WTC11 (cell line): ENCODE data around the gene TLE2. TPM values are rescaled to one million over a fixed set of nuclear protein-coding genes. Genes with fewer than 3 reads are reported as not detected.
"Not testable (repeated sequence)": the region's sequence is repeated elsewhere in the genome, so short reads cannot be mapped to it uniquely, and the experiment has no call there.

Experiments used
- ATAC-seq: fragments of 200-7000 bp; cut with Tn5 transposase; 2 replicates; pipeline ENCODE4 v1.10.0; 2021; ENCODE audit warnings: mild to moderate bottlenecking, moderate library complexity
- CTCF ChIA-PET: fragments of 300-600 bp; sonication (Branson Sonifier 250); formaldehyde crosslinking; loops from one replicate; lab custom pipeline; 2021; ENCODE audit warnings: antibody characterized with exemption; lab: Charles Lee
- POLR2A ChIA-PET: fragments of 350-600 bp; sonication (Branson Sonifier 250); formaldehyde crosslinking; loops from one replicate; lab custom pipeline; 2021; ENCODE audit warnings: antibody characterized with exemption; lab: Charles Lee
- DNase-seq: peaks from one replicate; pipeline ENCODE4 v3.0.0; 2021; ENCODE audit warnings: low spot score
- H3K27ac Mint-ChIP-seq: 2 replicates; pipeline ENCODE4 v1.8.0; 2021; ENCODE audit warnings: mixed read lengths
- H3K27me3 Mint-ChIP-seq: 2 replicates; pipeline ENCODE4 v1.8.0; 2021; ENCODE audit warnings: low read depth, mild to moderate bottlenecking, moderate library complexity, mixed read lengths
- H3K36me3 Mint-ChIP-seq: 2 replicates; pipeline ENCODE4 v1.8.0; 2021; ENCODE audit warnings: mixed read lengths
- H3K4me1 Mint-ChIP-seq: 2 replicates; pipeline ENCODE4 v1.8.0; 2022; ENCODE audit warnings: mixed read lengths
- H3K4me3 Mint-ChIP-seq: 2 replicates; pipeline ENCODE4 v1.8.0; 2021; ENCODE audit warnings: mild to moderate bottlenecking, moderate library complexity, mixed read lengths
- H3K9me3 Mint-ChIP-seq: 2 replicates; pipeline ENCODE4 v1.8.0; 2021; ENCODE audit warnings: mixed read lengths
- ATF1 ChIP-seq: sonication (generic); formaldehyde crosslinking; IDR thresholded peaks from 2 replicates; pipeline ENCODE4 v1.8.1; 2023; ENCODE audit warnings: mild to moderate bottlenecking, moderate library complexity, missing genetic modification reagents
- CBFB ChIP-seq: sonication (generic); formaldehyde crosslinking; IDR thresholded peaks from 2 replicates; pipeline ENCODE4 v1.8.1; 2022; ENCODE audit warnings: mild to moderate bottlenecking, low read depth, missing genetic modification reagents
- ESRRA ChIP-seq: sonication (generic); formaldehyde crosslinking; IDR thresholded peaks from 2 replicates; pipeline ENCODE4 v1.8.1; 2022; ENCODE audit warnings: mild to moderate bottlenecking, missing genetic modification reagents, borderline replicate concordance
- JAZF1 ChIP-seq: fragments of 250-450 bp; sonication (Bioruptor Pico); IDR thresholded peaks from 2 replicates; pipeline ENCODE4 v1.9.0; 2021; ENCODE audit warnings: moderate library complexity, mild to moderate bottlenecking, inconsistent platforms
- JUN ChIP-seq: sonication (generic); formaldehyde crosslinking; IDR thresholded peaks from 2 replicates; pipeline ENCODE4 v1.8.0; 2023; ENCODE audit warnings: mild to moderate bottlenecking, missing genetic modification reagents
- MYBL2 ChIP-seq: sonication (generic); formaldehyde crosslinking; IDR thresholded peaks from 2 replicates; pipeline ENCODE4 v1.8.1; 2023; ENCODE audit warnings: mild to moderate bottlenecking, moderate library complexity, missing genetic modification reagents
- NR2C2 ChIP-seq: sonication (generic); formaldehyde crosslinking; IDR thresholded peaks from 2 replicates; pipeline ENCODE4 v1.8.0; 2022; ENCODE audit warnings: mild to moderate bottlenecking, missing genetic modification reagents
- PRRX2 ChIP-seq: fragments of 250-450 bp; sonication (Bioruptor Pico); IDR thresholded peaks from 2 replicates; pipeline ENCODE4 v1.8.0; 2021; ENCODE audit warnings: mild to moderate bottlenecking
- RORB ChIP-seq: fragments of 250-450 bp; sonication (Bioruptor Pico); IDR thresholded peaks from 2 replicates; pipeline ENCODE4 v1.9.0; 2021; ENCODE audit warnings: mild to moderate bottlenecking
- SOX15 ChIP-seq: fragments of 250-450 bp; sonication (Bioruptor Pico); IDR thresholded peaks from 2 replicates; pipeline ENCODE4 v1.9.0; 2021; ENCODE audit warnings: mild to moderate bottlenecking
- TP53 ChIP-seq: sonication (generic); formaldehyde crosslinking; IDR thresholded peaks from 2 replicates; pipeline ENCODE4 v1.8.1; 2023; ENCODE audit warnings: mild to moderate bottlenecking, missing genetic modification reagents
- ZNF232 ChIP-seq: sonication (generic); formaldehyde crosslinking; IDR thresholded peaks from 2 replicates; pipeline ENCODE4 v1.8.0; 2022; ENCODE audit warnings: mild to moderate bottlenecking, missing genetic modification reagents
- ZNF263 ChIP-seq: sonication (generic); formaldehyde crosslinking; IDR thresholded peaks from 2 replicates; pipeline ENCODE4 v1.8.1; 2022; ENCODE audit warnings: low read depth, mild to moderate bottlenecking, moderate library complexity, missing genetic modification reagents
- total RNA-seq: library from RNA; stranded (reverse); gene quantifications from 3 replicates; pipeline ENCODE4 v1.2.3, GENCODE V29; 2021
- TF ChIP-seq, protein P1 (sequence below): fragments of 250-450 bp; sonication (Bioruptor Pico); IDR thresholded peaks from 2 replicates; pipeline ENCODE4 v2.1.2; 2022; ENCODE audit warnings: mild to moderate bottlenecking, moderate library complexity
- TF ChIP-seq, protein P2 (sequence below): sonication (generic); formaldehyde crosslinking; IDR thresholded peaks from 2 replicates; pipeline ENCODE4 v1.8.0; 2022; ENCODE audit warnings: mild to moderate bottlenecking, missing genetic modification reagents
- TF ChIP-seq, protein P3 (sequence below): sonication (generic); formaldehyde crosslinking; IDR thresholded peaks from 2 replicates; pipeline ENCODE4 v1.8.0; 2023; ENCODE audit warnings: mild to moderate bottlenecking, missing genetic modification reagents
- TF ChIP-seq, protein P4 (sequence below): fragments of 250-450 bp; sonication (Bioruptor Pico); IDR thresholded peaks from 2 replicates; pipeline ENCODE4 v1.8.0; 2021; ENCODE audit warnings: mild to moderate bottlenecking
- TF ChIP-seq, protein P5 (sequence below): fragments of 250-450 bp; sonication (Bioruptor Pico); conservative IDR thresholded peaks from 2 replicates; pipeline ENCODE4 v1.9.0; 2021; ENCODE audit warnings: mild to moderate bottlenecking
- TF ChIP-seq, protein P6 (sequence below): sonication (generic); formaldehyde crosslinking; IDR thresholded peaks from 2 replicates; pipeline ENCODE4 v1.8.1; 2022; ENCODE audit warnings: missing genetic modification reagents, borderline replicate concordance
- TF ChIP-seq, protein P7 (sequence below): sonication (generic); formaldehyde crosslinking; IDR thresholded peaks from 2 replicates; pipeline ENCODE4 v1.8.1; 2023; ENCODE audit warnings: mild to moderate bottlenecking, missing genetic modification reagents, moderate library complexity

The TLE2 gene
- total RNA-seq, 1 experiment from 2014 or later, result 20.0 TPM

DNA sequence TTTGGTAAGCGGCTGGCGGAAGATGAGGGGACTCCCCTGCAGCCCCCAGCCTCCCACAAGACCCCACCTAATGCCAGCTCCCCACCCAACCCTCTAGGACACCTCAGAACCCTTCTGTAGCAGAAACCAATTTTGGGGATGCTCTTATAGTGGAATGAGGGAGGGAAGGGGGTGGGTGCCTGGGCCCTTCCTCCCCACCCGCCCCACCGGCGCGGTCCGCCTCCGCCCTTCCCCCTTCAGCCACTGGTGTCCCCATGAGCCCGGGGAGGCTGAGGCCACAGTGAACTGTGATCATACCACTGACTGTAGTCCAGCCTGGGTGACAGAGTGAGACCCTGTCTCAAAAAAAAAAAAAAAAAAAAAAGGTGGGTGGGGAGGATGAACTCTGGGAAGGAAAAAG, 35.5 kb downstream of the TLE2 start:
- H3K27me3 Mint-ChIP-seq, result no peaks in the 10 kb centered on the region
- DNase-seq, result no peak

DNA sequence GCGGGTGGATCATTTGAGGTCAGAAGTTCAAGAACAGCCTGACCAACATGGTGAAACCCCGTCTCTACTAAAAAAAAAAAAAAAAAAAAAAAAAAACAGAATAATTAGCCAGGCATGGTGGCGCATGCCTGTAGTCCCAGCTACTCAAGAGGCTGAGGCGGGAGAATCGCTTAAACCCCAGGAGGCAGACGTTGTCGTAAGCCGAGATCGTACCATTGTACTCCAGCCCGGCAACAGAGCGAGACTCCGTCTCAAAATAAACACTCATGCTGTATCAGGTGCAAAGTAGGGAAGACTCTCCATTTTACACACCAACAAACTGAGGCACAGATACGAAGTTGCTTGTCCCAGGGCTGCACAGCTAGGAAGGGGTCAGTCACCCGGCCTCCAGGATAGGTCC, 36.1 kb downstream of the TLE2 start:
- TF ChIP-seq ESRRA (CRISPR knock-in tag) (no peak), MYBL2 (CRISPR knock-in tag) (no peak), ATF1 (CRISPR knock-in tag) (no peak), JAZF1 (no peak), CBFB (no peak), RORB (CRISPR knock-in tag) (no peak), ZNF232 (CRISPR knock-in tag) (no peak), TP53 (no peak)
- TF ChIP-seq, protein P1, sequence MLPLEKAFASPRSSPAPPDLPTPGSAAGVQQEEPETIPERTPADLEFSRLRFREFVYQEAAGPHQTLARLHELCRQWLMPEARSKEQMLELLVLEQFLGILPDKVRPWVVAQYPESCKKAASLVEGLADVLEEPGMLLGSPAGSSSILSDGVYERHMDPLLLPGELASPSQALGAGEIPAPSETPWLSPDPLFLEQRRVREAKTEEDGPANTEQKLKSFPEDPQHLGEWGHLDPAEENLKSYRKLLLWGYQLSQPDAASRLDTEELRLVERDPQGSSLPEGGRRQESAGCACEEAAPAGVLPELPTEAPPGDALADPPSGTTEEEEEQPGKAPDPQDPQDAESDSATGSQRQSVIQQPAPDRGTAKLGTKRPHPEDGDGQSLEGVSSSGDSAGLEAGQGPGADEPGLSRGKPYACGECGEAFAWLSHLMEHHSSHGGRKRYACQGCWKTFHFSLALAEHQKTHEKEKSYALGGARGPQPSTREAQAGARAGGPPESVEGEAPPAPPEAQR, result no peak
- TF ChIP-seq, protein P2, sequence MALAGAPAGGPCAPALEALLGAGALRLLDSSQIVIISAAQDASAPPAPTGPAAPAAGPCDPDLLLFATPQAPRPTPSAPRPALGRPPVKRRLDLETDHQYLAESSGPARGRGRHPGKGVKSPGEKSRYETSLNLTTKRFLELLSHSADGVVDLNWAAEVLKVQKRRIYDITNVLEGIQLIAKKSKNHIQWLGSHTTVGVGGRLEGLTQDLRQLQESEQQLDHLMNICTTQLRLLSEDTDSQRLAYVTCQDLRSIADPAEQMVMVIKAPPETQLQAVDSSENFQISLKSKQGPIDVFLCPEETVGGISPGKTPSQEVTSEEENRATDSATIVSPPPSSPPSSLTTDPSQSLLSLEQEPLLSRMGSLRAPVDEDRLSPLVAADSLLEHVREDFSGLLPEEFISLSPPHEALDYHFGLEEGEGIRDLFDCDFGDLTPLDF, result no peak
- TF ChIP-seq, protein P3, sequence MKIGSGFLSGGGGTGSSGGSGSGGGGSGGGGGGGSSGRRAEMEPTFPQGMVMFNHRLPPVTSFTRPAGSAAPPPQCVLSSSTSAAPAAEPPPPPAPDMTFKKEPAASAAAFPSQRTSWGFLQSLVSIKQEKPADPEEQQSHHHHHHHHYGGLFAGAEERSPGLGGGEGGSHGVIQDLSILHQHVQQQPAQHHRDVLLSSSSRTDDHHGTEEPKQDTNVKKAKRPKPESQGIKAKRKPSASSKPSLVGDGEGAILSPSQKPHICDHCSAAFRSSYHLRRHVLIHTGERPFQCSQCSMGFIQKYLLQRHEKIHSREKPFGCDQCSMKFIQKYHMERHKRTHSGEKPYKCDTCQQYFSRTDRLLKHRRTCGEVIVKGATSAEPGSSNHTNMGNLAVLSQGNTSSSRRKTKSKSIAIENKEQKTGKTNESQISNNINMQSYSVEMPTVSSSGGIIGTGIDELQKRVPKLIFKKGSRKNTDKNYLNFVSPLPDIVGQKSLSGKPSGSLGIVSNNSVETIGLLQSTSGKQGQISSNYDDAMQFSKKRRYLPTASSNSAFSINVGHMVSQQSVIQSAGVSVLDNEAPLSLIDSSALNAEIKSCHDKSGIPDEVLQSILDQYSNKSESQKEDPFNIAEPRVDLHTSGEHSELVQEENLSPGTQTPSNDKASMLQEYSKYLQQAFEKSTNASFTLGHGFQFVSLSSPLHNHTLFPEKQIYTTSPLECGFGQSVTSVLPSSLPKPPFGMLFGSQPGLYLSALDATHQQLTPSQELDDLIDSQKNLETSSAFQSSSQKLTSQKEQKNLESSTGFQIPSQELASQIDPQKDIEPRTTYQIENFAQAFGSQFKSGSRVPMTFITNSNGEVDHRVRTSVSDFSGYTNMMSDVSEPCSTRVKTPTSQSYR, result no peak
- TF ChIP-seq, protein P4, sequence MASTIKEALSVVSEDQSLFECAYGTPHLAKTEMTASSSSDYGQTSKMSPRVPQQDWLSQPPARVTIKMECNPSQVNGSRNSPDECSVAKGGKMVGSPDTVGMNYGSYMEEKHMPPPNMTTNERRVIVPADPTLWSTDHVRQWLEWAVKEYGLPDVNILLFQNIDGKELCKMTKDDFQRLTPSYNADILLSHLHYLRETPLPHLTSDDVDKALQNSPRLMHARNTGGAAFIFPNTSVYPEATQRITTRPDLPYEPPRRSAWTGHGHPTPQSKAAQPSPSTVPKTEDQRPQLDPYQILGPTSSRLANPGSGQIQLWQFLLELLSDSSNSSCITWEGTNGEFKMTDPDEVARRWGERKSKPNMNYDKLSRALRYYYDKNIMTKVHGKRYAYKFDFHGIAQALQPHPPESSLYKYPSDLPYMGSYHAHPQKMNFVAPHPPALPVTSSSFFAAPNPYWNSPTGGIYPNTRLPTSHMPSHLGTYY (CRISPR knock-in tag), result no peak
- TF ChIP-seq, protein P5, sequence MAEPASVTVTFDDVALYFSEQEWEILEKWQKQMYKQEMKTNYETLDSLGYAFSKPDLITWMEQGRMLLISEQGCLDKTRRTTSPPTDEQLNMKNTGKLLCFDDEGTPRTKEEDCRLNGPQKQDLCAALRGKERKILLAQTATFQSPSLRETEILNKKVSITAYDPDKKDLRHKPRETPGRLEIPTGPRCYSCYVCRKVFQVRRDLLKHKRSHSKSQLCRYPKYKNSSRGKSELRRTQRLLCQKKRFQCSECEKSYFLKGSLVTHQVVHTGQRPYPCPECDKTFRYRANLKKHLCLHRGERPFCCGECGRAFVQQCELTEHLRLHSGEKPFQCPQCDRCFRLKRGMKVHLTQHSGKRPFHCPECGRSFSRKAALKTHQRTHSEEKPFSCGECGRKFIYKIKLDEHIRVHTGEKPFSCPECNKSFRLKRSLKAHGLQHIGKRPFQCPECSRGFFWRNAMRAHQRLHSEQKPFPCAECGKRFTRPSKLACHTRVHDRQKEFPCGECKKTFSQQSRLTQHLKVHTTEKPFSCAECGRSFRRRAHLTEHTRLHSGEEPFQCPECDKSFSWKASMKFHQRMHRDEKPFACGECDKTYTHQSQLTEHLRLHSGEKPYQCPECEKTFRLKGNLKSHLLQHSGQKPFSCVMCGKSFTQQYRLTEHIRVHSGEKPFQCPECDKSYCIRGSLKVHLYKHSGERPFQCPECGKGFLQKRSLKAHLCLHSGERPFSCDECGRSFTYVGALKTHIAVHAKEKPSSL, result no peak
- TF ChIP-seq, all 79 proteins: peak for 0
- DNase-seq, result no peak
- H3K27me3 Mint-ChIP-seq, result no peaks in the 10 kb centered on the region

More for the DNA sequence above, 35.5 kb downstream of the TLE2 start:
- TF ChIP-seq SOX15, result no peak
- TF ChIP-seq NR2C2 (CRISPR knock-in tag), result no peak
- no peak for TF ChIP-seq JUN (CRISPR knock-in tag)
- no peak for TF ChIP-seq ZNF263
- TF ChIP-seq, protein P6, sequence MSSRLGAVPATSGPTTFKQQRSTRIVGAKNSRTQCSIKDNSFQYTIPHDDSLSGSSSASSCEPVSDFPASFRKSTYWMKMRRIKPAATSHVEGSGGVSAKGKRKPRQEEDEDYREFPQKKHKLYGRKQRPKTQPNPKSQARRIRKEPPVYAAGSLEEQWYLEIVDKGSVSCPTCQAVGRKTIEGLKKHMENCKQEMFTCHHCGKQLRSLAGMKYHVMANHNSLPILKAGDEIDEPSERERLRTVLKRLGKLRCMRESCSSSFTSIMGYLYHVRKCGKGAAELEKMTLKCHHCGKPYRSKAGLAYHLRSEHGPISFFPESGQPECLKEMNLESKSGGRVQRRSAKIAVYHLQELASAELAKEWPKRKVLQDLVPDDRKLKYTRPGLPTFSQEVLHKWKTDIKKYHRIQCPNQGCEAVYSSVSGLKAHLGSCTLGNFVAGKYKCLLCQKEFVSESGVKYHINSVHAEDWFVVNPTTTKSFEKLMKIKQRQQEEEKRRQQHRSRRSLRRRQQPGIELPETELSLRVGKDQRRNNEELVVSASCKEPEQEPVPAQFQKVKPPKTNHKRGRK (CRISPR knock-in tag), result no peak
- TF ChIP-seq, protein P7, sequence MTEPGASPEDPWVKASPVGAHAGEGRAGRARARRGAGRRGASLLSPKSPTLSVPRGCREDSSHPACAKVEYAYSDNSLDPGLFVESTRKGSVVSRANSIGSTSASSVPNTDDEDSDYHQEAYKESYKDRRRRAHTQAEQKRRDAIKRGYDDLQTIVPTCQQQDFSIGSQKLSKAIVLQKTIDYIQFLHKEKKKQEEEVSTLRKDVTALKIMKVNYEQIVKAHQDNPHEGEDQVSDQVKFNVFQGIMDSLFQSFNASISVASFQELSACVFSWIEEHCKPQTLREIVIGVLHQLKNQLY (CRISPR knock-in tag), result no peak
- no peak for TF ChIP-seq PRRX2 (CRISPR knock-in tag)
- Mint-ChIP-seq H3K36me3 (no peaks in the 10 kb centered on the region), H3K9me3 (no peaks in the 10 kb centered on the region), H3K4me1 (peaks cover 2% of the 10 kb centered on the region; the same call in 1 of the 2 replicates), H3K4me3 (no peak overlapping the region), H3K27ac (no peak overlapping the region)
- peak; percentile 26; the same call in 1 of the 2 replicates for ATAC-seq
- CTCF ChIA-PET, result interaction anchor here (0.6 kb wide), 1 partner anchor 476 kb away, joined by 4 read pairs; no protein-coding TSS in a partner anchor
- POLR2A ChIA-PET, result no interaction called here

DNA sequence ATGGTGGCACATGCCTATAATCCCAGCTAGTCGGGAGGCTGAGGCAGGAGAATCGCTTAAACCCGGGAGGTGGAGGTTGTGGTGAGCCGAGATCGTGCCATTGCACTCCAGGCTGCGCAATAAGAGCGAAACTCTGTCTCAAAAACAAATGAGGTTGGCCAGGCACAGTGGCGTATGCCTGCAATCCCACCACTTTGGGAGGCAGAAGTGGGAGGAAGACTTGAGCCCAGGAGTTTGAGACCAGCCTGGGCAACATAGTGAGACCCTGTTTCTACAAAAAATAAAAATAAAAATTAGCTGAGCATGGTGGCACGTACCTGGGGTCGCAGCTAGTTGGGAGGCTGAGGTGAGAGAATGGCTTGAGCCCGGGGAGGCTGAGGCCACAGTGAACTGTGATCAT, 36.7 kb downstream of the TLE2 start:
- H3K36me3 Mint-ChIP-seq, H3K27me3 Mint-ChIP-seq, ATAC-seq, H3K4me3 Mint-ChIP-seq, H3K27ac Mint-ChIP-seq, POLR2A ChIA-PET, H3K4me1 Mint-ChIP-seq, H3K9me3 Mint-ChIP-seq, DNase-seq: not testable (repeated sequence)
- CTCF ChIA-PET, result interaction anchor here (1.0 kb wide), 1 partner anchor 50 kb away, joined by 3 read pairs; no protein-coding TSS in a partner anchor

More for the DNA sequence above, 36.1 kb downstream of the TLE2 start:
- H3K4me1 Mint-ChIP-seq, result peaks cover 2% of the 10 kb centered on the region; the same call in 1 of the 2 replicates
- H3K9me3 Mint-ChIP-seq, result no peaks in the 10 kb centered on the region
- CTCF ChIA-PET, result interaction anchor here (0.6 to 1.0 kb wide), 2 partner anchors 49 to 477 kb away, joined by 3 to 4 read pairs; no protein-coding TSS in a partner anchor
- POLR2A ChIA-PET, result no interaction called here
- H3K4me3 Mint-ChIP-seq, result no peak overlapping the region
- H3K27ac Mint-ChIP-seq, result no peak overlapping the region
- ATAC-seq, result no peak; the same call in 1 of the 2 replicates
- no peaks in the 10 kb centered on the region for H3K36me3 Mint-ChIP-seq
